HG02610 (cell line): ENCODE data around the gene CERKL.

Source experiments
- ATAC-seq: cut with Tn5 transposase; IDR thresholded peaks from one replicate; pipeline ENCODE4 v1.9.1; 2021; ENCODE audit warnings: mild to moderate bottlenecking, moderate library complexity; ENCODE audit not compliant: unreplicated experiment

Gene CERKL

DNA sequence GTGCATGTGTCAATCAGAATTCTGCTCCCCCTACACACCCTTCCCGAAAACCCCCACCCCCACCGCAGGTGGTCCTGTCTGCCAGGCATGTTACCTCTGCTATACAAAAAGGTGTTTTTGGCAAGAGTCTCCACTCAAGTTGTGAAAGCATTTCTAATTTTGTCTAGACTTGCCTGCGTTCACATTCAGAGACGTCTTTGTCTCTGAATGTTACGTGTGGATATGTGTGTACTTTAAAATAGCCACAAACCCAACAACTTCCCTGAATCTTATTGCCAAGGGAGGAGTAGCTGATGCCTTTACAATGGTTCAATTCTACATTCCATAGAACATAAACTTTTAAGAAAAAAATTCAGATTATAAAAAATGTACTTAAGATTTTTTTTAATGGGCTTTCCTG is 133.1 kb downstream of the CERKL start:
- ATAC-seq = no peak

DNA sequence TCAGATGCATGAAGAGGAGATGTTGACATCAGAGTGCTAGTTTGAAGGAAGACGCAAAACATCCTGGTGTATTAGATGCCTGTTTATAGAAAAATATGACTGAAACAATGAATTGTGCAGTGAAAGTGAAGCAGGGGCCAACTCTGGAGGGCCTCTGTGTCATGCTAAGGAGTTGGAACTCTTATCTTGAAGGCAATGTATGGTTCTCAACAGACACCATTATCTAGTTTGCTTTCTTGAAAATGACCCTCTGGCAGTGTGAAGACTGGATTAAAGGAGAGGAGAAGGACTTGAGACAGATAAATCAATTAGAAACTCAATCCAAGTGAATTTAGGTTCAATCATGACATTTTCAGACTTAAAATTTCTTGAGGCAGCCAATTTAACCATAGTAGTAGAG is 136.7 kb downstream of the CERKL start:
- no peak for ATAC-seq

DNA sequence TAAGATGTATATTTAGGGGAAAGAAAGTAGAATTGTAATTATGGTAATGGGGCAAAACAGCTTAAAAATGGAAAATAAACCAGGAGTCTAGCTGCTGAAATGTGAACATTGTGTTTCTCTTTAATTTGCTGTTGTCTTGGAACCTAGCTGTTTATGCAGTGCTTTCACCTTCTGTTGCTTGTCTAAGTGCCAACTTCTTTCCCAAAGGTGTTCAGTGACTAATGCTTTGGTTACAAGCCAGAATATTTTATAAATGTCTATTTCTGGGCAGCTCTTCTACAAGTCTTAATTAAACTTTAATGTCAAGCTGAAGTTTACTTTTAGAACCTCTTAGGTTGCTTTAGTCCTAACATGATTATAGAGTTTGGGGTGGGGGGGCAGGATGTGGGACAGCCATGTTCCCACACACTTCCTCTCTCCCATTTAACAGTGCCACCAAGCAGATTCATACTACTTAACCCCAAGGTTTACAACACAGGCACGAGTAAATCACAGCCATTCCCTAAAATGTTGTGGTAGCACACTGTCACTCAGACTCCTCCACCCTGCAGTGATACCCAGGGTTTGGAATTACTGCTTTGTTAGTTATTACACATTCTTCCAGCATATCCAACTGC is 139.1 kb downstream of the CERKL start:
- ATAC-seq = no peak

DNA sequence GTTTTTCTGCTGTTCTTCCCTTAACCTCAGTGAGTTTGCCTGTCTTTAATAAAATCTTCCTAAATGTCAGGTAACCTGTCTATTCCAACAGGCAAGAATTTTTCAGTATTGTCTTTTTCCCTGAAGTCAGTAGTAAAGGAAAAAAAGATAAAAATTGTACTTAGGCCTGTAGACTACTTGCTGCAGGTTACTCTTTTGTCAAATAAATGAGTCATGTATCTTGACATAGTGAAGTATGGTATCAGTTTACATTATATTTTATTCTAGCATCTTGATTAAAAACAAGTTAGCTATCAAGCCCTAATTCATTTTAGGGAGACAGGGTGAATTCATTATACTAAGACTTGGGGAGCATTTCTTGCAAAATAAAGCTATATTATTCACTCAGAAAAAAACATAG is 139.9 kb downstream of the CERKL start:
- no peak for ATAC-seq

DNA sequence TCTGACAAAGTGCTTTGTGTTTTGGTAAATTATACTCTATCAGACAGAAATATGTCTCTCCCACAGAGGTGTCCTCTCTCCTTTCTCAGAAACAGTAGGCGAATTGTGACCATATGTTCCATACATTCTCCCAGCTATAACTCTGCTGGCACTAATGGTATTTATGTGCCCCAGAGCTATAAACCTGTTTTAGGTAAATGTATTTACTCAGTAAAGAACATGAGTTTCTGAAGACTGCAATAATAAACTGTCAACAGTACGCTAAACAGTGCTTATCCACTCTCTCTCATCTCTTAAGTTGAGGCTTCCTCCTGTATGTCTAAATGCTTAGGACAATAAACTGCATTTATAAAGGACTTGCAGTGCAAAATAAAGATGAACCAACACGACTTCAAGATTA is 141.2 kb downstream of the CERKL start:
- ATAC-seq = no peak

DNA sequence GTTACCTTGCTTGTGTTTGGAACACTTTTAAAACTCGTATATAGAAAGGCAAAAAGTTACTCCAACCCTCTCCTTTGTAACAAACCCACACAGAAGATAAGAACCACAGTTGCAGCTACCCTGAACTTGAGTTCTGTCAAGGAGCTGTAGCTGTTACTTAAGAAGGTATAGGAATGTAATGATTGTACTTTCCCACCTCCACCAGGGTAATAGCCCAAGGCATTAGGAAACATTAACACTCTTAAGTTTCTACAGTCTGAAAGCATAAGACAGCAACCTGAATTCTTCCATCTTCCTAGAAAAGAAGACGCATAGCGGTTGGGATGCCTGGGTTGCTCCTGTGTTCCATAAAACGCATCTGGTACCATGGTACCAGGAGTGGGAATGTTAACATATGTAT is 156.7 kb downstream of the CERKL start:
- ATAC-seq = no peak

DNA sequence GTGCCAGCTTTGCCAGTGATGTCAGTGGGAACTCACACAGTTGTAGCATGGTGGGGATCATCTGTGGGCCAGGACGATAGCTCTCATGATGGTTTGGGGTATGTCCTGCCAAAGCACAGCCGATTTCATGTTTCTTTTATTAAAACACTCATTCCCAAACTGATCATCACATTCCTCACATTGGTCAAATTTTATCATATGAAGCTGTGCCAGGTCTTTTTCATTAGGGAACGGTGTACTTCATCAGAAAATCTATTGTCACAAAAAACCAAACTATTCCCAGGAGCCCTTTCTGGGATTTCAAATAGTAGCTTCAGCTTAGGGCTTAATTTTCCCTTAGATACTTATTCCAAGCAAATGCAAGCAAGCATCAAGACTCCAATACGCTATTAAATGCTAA is 157.7 kb downstream of the CERKL start:
- no peak for ATAC-seq
